Smooth muscle cell (in vitro differentiated cells): ENCODE data around the gene TREX2. TPM values are rescaled to one million over a fixed set of nuclear protein-coding genes. Genes with fewer than 3 reads are reported as not detected.

Source experiments
- DNase-seq: peaks from one replicate; lab custom pipeline; 2025; ENCODE audit not compliant: unreplicated experiment; lab: John Stamatoyannopoulos, UW
- H2AFZ ChIP-seq: fragments of 200-600 bp; sonication (generic); 2 replicates; pipeline ENCODE4 v1.6.0; 2016; ENCODE audit warnings: antibody characterized with exemption, low read depth, mild to moderate bottlenecking
- H3F3A ChIP-seq: fragments of 200-600 bp; sonication (generic); 2 replicates; pipeline ENCODE4 v1.6.0; 2017; ENCODE audit warnings: antibody characterized with exemption, low read depth
- H3K27ac ChIP-seq: fragments of 200-600 bp; sonication (generic); 2 replicates; pipeline ENCODE4 v1.5.1; 2016; ENCODE audit warnings: low read depth, mild to moderate bottlenecking
- H3K27me3 ChIP-seq: fragments of 200-600 bp; sonication (generic); 2 replicates; pipeline ENCODE4 v1.6.1; 2016; ENCODE audit warnings: low read depth, mild to moderate bottlenecking
- H3K36me3 ChIP-seq: fragments of 200-600 bp; sonication (generic); 2 replicates; pipeline ENCODE4 v1.5.1; 2016; ENCODE audit warnings: low read depth
- H3K4me1 ChIP-seq: fragments of 200-600 bp; sonication (generic); 2 replicates; pipeline ENCODE4 v1.5.1; 2016; ENCODE audit warnings: low read depth
- H3K4me2 ChIP-seq: fragments of 200-600 bp; sonication (generic); 2 replicates; pipeline ENCODE4 v1.6.0; 2016; ENCODE audit warnings: mild to moderate bottlenecking
- H3K4me3 ChIP-seq: fragments of 200-600 bp; sonication (generic); 2 replicates; pipeline ENCODE4 v1.5.1; 2016; ENCODE audit warnings: mild to moderate bottlenecking
- H3K79me2 ChIP-seq: fragments of 200-600 bp; sonication (generic); 2 replicates; pipeline ENCODE4 v1.6.0; 2016; ENCODE audit warnings: low read depth, mild to moderate bottlenecking
- H3K9ac ChIP-seq: fragments of 200-600 bp; sonication (generic); 2 replicates; pipeline ENCODE4 v1.6.0; 2016; ENCODE audit warnings: low read depth
- H3K9me3 ChIP-seq: fragments of 200-600 bp; sonication (generic); replicated peaks from 2 replicates; pipeline ENCODE4 v1.5.1; 2016; ENCODE audit warnings: low read depth
- H4K20me1 ChIP-seq: fragments of 200-600 bp; sonication (generic); 2 replicates; pipeline ENCODE4 v1.6.0; 2016; ENCODE audit warnings: low read depth
- CTCF ChIP-seq: fragments of 200-600 bp; sonication (generic); IDR thresholded peaks from 2 replicates; pipeline ENCODE4 v1.5.1; 2017; ENCODE audit warnings: borderline replicate concordance, mild to moderate bottlenecking, antibody characterized with exemption; ENCODE audit not compliant: insufficient read depth, poor library complexity, severe bottlenecking
- WGBS: methylation state at CpG from one replicate; pipeline ENCODE4 v1.1.7; 2016; ENCODE audit warnings: low lambda C conversion rate; 5-methylcytosine and 5-hydroxymethylcytosine counted together
- polyA plus RNA-seq: library from polyadenylated mRNA; unstranded; fragments of >200 nt; fragmentation: Nextera tagmentation; extraction: Ambion mirVana; gene quantifications from 2 replicates; pipeline ENCODE4 v1.2.1, GENCODE V29; 2016
- total RNA-seq: library from RNA; depleted of rRNA; stranded (reverse); fragments of >200 nt; gene quantifications from 2 replicates; pipeline ENCODE4 v1.2.3, GENCODE V29; 2014

The TREX2 gene
- total and polyA plus RNA-seq, 2 experiments from 2014 or later: 0.41 to 4.0 TPM

- Histone ChIP-seq H3K4me2 (peak overlapping the region; percentile 59), H3K9me3 (no peaks in the 10 kb centered on the region), H3K4me1 (no peaks in the 10 kb centered on the region), H3K27me3 (no peaks in the 10 kb centered on the region), H3K79me2 (no peaks in the 10 kb centered on the region), H3F3A (no peaks in the 10 kb centered on the region), H3K4me3 (no peak overlapping the region), H3K9ac (peak overlapping the region; percentile 76), H3K27ac (peak overlapping the region; percentile 97), H2AFZ (no peak overlapping the region), H4K20me1 (no peaks in the 10 kb centered on the region), H3K36me3 (no peaks in the 10 kb centered on the region)
- TF ChIP-seq CTCF: no peak
- WGBS: 53% methylated on average over 12 of the region's 16 CpGs
- DNase-seq: peak; percentile 24
Measured at GRCh38 chrX:153476666-153477363, 31.0 kb upstream of the TREX2 start.

- TF ChIP-seq CTCF: no peak
- no peaks in the 10 kb centered on the region for H3K4me1 ChIP-seq
- H3F3A ChIP-seq: no peaks in the 10 kb centered on the region
- H3K4me3 ChIP-seq: no peak overlapping the region
- H3K9me3 ChIP-seq: no peaks in the 10 kb centered on the region
- H3K27me3 ChIP-seq: no peaks in the 10 kb centered on the region
- H3K4me2 ChIP-seq: peak overlapping the region; percentile 52
- no peaks in the 10 kb centered on the region for H3K79me2 ChIP-seq
- no peaks in the 10 kb centered on the region for H4K20me1 ChIP-seq
- H3K27ac ChIP-seq: peak overlapping the region; percentile 97
- no peak for DNase-seq
- WGBS: 64% methylated on average over 8 of the region's 11 CpGs
- H3K36me3 ChIP-seq: no peaks in the 10 kb centered on the region
- peak overlapping the region; percentile 29 for H3K9ac ChIP-seq
- no peak overlapping the region for H2AFZ ChIP-seq
Measured at GRCh38 chrX:153475751-153476281, 30.0 kb upstream of the TREX2 start.

GRCh38 chrX:153475271-153475670, 29.4 kb upstream of the TREX2 start:
- Histone ChIP-seq H3K4me1 (no peaks in the 10 kb centered on the region), H3K36me3 (no peaks in the 10 kb centered on the region), H3F3A (no peaks in the 10 kb centered on the region), H3K79me2 (no peaks in the 10 kb centered on the region), H3K27ac (peak overlapping the region; percentile 97), H3K4me3 (no peak overlapping the region), H4K20me1 (no peaks in the 10 kb centered on the region), H3K4me2 (peak overlapping the region; percentile 26), H2AFZ (no peak overlapping the region), H3K27me3 (no peaks in the 10 kb centered on the region), H3K9me3 (no peaks in the 10 kb centered on the region), H3K9ac (peak overlapping the region; percentile 54)
- TF ChIP-seq CTCF: no peak
- WGBS: 56% methylated on average over 4 of the region's 7 CpGs
- DNase-seq: no peak

- no peaks in the 10 kb centered on the region for H3F3A ChIP-seq
- H3K4me2 ChIP-seq: peak overlapping the region; percentile 26
- no peak overlapping the region for H3K4me3 ChIP-seq
- peak overlapping the region; percentile 54 for H3K9ac ChIP-seq
- TF ChIP-seq CTCF: no peak
- no peaks in the 10 kb centered on the region for H4K20me1 ChIP-seq
- peak overlapping the region; percentile 97 for H3K27ac ChIP-seq
- no peaks in the 10 kb centered on the region for H3K79me2 ChIP-seq
- H2AFZ ChIP-seq: no peak overlapping the region
- no peaks in the 10 kb centered on the region for H3K9me3 ChIP-seq
- DNase-seq: peak; percentile 16
- no peaks in the 10 kb centered on the region for H3K36me3 ChIP-seq
- H3K4me1 ChIP-seq: no peaks in the 10 kb centered on the region
- 34% methylated on average over 36 of the region's 59 CpGs for WGBS
- H3K27me3 ChIP-seq: no peaks in the 10 kb centered on the region
Measured at GRCh38 chrX:153474718-153475117, 28.9 kb upstream of the TREX2 start.
